Measurements from ENCODE around the gene KIAA1549.

DNA sequence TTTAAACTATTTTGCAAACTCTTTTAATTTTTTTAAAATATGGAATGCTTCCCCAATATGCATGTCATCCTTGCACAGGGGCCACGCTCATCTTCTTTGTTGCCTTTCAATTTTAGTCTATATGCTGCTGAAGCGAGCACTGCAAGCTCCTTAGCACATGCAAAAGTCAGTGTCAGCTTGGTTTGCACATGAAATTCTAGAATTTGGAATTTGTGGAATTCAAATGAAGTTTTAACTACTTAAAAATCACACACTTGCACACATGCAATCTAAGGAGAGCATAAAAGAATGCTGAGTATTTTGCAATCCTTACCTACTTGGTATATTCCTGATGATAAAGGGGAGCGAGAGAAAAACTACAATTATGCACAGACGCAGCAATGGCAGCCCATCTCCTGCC lies 104.9 kb downstream of the KIAA1549 start:
- no peak for TF ChIP-seq CTCF (IDR thresholded peaks at IDR 0.05)
- TF ChIP-seq POLR2A (IDR thresholded peaks at IDR 0.05), result no peak
- no peak for TF ChIP-seq EP300 (IDR thresholded peaks at IDR 0.05)

All from ovary (tissue), 3 donors.